Fibroblast of peridontal ligament (primary cell): Measurements from ENCODE around the gene ZCCHC24.
A peak's percentile ranks its signal among the peaks of the same experiment; 100 is the strongest.

Experiments used
- DNase-seq: peaks from one replicate; pipeline ENCODE4 v3.0.0-alpha.2; 2010; ENCODE audit errors: extremely low read depth

Gene ZCCHC24

DNA sequence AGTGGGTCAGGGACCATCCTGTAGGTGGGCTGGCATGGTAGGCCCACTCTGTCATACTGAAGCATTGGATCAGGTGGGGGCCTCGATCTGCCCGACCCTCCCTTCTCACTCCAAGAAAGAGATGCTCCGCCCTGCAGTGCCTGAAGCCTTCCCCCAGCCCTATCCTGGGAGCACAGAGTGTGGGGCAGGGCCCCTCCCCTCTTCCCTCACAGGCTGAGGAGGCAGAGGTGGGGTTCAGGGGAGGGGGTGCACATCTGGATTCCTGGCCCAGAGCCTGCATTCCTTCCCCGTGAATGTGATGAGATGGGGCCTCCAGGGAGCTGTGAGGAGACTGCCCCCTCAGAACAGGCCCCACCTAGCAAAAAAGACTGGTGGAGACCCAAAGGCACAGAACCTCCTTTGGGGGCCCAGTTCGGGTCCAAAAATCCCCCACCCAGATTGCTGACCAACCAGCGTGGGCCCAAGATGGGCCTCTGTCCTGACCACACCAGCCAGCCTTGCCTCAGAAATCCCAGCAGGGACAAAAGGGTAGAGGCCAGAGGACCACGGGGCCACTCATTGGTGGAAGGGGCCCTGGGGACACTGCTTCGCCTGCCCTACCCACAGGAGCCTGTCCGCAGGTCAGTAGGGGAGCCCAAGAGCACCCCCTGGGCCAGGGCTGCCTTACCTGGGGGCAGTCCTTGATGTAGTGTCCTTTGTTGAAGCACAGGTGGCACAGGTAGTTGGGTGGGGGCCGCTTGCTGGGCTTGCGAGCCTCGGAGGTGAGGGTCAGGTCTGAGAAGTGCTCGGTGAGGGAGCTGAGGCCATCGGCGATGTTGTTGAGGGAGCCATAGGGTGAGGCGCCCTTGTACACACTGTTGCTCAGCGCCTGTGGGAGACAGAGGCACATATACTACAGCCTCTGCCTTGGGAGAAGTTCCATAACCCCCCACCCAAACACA is 13.3 kb downstream of the ZCCHC24 start:
- DNase-seq: peak; percentile 35

DNA sequence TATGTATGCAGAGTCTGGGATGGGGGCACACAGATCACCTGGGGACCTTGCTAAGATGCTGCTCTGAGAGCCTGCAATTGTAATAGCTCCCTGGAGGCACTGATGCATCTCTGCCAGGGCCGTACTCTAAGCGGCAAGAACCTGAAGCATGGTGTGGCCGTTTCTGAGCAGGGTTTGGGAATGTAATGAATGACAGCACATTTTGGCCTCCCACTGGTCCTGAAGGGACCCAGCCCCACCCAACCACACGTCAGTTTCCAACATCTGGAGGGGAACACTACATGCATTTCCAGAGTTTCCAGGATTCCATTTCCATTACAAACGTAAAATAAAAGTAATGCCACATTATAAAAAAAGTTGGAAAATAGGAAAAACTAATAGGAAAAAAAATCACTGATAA is 14.0 kb downstream of the ZCCHC24 start:
- no peak for DNase-seq

DNA sequence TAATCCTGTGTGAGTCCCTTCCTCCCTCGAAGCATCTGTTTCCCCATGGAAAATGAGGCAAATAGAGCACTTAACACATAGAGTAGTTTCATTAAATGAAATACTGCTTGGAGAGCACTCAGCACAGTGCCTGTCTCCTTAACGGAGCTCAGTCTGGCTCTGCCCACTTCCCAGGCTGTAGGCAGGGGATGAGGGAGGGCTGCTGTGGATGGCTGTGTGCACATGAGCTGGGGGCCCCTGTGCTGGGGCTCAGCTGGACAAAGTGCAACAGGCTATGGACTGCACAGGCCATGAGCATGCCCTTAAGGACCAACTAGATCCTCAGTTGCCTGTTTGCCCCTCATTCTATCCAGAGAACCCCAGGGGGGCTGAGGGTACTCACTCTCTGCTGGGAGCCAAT is 14.5 kb downstream of the ZCCHC24 start:
- DNase-seq: no peak

- no peak for DNase-seq
These were observed 15.0 kb downstream of the ZCCHC24 start for GRCh38 chr10:79430325-79430905.

DNA sequence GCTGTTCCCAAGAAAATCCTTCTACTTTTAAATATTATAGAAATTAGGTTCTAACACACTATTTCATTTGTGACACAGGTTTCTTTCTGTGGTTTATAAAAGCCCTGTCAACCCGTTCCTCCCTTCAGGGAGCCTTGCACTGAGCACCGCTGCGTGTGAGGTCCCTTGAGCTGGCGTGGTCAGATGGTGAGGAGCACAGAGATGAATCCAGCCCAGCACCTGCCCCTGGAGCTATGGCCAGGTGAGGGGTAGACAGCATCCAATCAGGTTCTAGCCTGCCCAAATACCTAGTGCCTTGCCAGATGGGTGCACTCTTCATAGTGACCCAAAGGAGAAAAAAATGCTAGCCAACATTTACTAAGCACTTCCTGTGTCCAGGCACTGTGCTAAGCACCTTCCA is 15.7 kb downstream of the ZCCHC24 start:
- DNase-seq: no peak

DNA sequence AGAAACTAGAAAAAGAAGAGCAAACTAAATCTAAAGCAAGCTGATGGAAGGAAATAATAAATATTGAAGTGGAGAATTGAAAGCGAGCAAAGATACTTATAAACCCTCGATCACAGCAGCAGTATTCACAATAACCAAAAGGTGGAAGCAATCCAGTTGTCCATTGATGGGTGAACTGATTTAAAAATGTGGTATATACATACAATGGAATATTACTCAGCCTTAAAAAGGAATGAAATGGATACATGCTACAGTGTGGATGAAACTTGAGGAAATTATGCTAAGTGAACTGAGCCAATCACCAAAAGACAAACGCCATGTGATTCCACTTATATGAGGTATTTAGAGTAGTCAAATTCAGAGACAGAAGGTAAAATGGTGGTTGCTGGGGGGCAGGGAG is 17.5 kb downstream of the ZCCHC24 start:
- DNase-seq: no peak

DNA sequence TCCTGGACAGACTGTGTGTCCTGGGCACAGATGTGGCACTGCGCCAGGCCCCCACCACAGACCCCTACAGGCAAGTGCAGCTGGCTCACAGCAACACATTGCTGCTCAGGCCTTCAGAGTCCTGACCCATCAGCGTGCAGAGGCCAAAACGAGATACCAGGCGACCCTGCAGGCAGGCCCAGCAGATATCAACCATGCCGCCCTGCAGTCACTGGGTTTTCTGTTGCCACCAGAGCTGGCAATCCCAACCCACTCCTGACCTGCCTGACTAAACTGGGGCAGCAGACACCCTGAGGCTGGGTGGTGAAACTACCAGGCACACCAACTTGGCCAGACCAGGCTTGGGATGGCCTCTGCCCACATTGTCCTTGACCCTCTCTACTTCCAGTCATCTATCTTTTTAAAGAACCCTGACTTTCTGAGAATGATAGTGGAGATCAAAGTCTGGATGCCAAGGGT is 20.3 kb downstream of the ZCCHC24 start:
- DNase-seq: no peak

- DNase-seq: no peak
These were observed 21.0 kb downstream of the ZCCHC24 start for GRCh38 chr10:79424221-79425073.

DNA sequence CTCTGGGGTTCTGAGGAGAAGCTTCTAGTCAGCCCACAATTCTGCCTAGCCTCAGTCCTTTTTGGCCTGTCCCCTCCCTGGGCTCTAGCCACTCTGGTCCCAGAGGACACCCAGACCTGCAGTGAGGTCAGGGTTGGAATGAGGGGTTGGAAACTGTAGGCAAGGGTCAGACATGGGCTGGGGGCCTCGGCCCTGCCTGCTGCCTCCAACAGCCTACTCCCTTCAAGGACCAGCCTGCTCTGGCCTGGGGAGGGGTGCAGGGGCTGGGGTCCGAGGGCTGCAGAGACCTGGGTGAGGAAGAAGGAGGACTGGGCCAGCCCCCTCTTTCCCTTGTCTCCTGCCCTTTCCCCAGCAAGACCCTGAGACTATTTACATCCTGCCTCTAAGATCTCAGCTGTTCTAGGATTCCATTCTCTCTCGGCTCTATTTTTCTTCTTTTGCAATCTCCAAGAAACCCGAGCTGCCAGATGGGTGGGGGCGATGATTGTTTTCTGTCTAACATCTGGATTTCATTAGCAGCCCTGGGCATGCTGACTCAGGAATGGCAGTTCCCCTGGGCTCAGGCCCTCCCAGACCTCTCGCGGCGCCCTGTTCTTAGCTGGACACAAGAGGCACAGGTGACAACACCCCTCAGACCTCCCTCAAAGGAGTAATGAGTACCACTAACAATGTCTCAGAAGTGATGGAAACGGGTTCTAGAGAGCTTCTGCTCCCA is 23.1 kb downstream of the ZCCHC24 start:
- peak; percentile 97 for DNase-seq

DNA sequence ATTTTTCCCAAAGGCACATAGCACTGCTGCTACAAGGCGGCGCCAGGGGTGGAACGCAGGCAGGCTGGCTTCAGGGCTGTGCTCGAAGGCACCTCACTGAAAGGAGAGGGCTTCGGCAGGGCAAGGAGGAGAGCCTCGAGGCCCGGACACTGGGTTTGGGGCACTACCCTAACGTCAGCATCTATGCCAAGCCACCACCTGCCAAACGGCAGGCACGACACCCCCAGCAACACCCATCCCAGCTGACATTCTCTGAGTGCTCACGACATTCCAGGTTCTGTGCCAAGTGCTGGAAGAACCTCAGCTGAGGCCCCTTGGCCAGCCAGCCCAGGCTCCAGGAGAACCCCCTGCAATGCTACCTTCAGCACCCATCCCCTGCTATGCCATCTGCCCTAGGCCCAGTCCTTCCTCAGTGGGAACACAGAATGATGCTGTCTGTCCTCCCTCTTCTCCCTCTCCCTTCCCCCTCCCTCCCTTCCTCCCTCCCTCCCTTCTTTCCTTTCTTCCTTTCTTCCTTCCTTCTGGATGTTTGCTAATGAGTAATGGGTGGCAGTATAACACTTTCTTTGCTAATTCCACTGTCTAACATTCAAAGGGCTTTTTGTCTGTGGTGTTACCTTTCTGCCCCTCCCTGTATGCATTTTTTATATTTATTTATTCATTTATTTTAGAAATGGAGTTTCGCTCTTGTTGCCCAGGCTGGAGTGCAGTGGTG is 24.3 kb downstream of the ZCCHC24 start:
- DNase-seq: no peak

GRCh38 chr10:79418886-79419595 is 26.4 kb downstream of the ZCCHC24 start:
- no peak for DNase-seq

- DNase-seq: no peak
These were observed 27.1 kb downstream of the ZCCHC24 start for GRCh38 chr10:79418274-79418673.

DNA sequence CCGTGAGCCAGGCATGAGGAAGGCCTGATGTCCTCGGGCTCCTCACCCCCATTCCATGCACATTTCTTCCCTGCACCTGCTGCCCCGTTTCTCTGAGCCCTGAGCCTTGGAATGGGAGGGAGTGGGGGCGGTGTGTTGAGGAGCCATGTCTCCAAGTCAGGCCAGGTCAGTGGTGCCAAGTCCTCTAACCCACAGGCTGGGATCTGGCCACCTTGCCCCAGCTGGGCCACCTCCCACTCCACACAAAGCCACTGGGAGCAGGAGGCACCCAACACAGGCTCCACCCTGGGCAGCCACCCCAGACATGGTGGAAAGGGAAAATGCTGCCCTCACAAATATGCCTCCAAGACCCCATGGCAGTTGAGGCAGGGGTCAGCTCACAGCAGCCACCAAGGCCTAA is 27.7 kb downstream of the ZCCHC24 start:
- no peak for DNase-seq

DNA sequence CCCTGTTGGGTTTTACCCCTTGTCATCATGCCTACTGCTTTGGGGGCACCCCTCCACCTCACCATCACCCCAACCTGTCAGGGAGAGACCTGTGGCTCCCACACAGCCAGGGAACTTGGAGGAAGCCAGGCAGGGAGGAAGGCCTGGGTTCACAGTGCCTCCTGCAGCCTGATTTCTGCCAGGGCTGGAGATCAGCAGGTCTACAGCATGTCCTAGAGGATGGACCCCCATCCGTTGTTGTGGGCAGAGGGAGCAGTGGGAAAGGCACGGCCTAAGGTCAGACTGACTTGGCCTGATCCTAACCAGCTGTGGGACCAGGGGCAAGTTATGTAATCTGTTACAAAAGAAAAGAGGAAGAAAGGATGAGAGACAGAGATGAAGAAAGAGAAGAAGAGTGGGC is 28.2 kb downstream of the ZCCHC24 start:
- DNase-seq: no peak

DNA sequence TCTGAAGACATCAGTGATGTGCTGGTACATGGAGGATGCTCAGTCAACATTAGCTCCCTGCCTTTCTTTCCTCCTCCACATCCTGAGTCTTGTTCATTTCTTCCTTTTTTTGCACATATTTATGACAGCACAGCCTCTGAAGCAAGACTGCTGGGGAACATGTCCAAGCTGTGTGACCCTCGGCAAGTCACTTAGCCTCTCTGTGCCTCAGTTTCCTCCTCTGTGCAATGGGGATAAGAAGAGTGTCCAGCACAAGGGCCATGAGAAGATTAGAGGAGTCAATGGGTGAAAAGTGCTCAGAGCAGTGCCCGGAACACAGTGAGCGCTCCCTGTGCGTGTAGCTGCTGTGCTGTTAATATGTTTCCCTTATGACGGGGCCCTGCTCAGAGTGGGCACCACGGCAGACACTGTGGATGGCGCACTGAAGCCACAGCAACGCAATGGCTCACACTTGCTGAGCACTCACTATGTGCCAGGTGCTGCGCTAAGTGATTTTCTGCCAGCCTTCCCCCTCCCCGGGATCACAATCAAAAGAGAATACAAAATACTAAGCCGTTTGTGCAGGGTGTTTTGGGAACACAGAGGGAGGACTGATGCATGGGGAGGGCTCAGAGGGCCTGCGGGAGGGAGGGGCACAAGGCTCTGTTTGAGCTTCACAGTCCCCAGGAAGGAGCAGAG is 28.7 kb downstream of the ZCCHC24 start:
- no peak for DNase-seq

- DNase-seq: no peak
These were observed 29.5 kb downstream of the ZCCHC24 start for GRCh38 chr10:79415736-79416577.

GRCh38 chr10:79414714-79415113 is 30.7 kb downstream of the ZCCHC24 start:
- DNase-seq: no peak

DNA sequence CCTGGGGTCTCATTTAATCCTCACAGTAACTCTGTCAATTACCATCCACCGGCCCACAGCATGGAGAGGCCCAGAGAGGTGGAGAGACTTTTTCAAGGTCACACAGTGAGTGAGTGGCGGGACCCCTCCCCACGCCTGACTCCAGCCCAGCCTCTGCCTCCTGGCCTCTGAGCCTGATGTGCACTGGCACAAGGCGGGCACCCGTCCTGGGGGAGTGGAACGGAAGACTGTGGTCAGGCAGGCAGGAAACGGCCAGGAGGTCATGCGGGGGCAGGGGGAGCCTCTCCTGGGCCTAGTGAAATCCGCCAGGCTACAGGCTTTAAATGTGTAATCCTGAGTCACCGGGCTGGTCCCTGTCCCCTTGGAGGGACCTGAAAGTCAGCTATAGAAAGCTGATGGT is 32.2 kb downstream of the ZCCHC24 start:
- DNase-seq: no peak

DNA sequence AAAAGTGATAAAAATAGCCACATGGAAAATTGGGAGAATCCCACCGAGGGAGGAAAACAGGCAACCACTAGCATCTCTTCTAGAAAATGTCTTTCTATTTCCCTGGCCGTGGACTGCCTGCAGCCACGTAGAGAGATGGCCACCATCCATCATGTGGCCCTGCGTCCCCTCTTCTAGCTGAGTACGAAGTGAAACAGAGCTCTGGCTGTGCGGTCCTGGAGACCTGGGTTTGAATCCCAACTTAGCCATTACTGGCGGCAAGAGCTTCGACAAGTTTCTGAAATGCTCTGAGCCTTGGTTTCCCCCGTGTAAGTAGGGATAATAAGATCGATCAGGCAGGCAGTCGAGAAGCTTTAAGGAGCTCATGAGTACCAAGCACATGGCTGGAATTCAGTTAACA is 32.9 kb downstream of the ZCCHC24 start:
- DNase-seq: no peak
